ENCODE data around the gene RXRB.
"Not testable (repeated sequence)": the region's sequence is repeated elsewhere in the genome, so short reads cannot be mapped to it uniquely, and the experiment has no call there.

Gene RXRB

GRCh38 chr6:33164176-33164575 lies 36.3 kb downstream of the RXRB start:
- no peak for DNase-seq (ENCODE audit: low read depth in 1 of 2, low spot score in 1 of 2)

- DNase-seq (ENCODE audit: low read depth in 1 of 2, low spot score in 1 of 2) = no peak
These were observed 36.9 kb downstream of the RXRB start for GRCh38 chr6:33163540-33163939.

- DNase-seq (ENCODE audit: low read depth in 1 of 2, low spot score in 1 of 2) = peak; percentile 72 to 76
These were observed 38.8 kb downstream of the RXRB start for GRCh38 chr6:33161354-33162331.

- no peak for DNase-seq (ENCODE audit: low read depth in 1 of 2, low spot score in 1 of 2)
These were observed 39.6 kb downstream of the RXRB start for GRCh38 chr6:33160728-33161344.

GRCh38 chr6:33160096-33160495 lies 40.4 kb downstream of the RXRB start:
- DNase-seq (ENCODE audit: low read depth in 1 of 2, low spot score in 1 of 2) = no peak

GRCh38 chr6:33156964-33157363 lies 43.5 kb downstream of the RXRB start:
- DNase-seq (ENCODE audit: low read depth in 1 of 2, low spot score in 1 of 2) = no peak

- no peak for DNase-seq (ENCODE audit: low read depth in 1 of 2, low spot score in 1 of 2)
These were observed 43.9 kb downstream of the RXRB start for GRCh38 chr6:33156561-33156960.

GRCh38 chr6:33154349-33154748 lies 46.1 kb downstream of the RXRB start:
- DNase-seq (ENCODE audit: low read depth in 1 of 2, low spot score in 1 of 2) = no peak

- DNase-seq (ENCODE audit: low read depth in 1 of 2, low spot score in 1 of 2) = no peak
These were observed 49.4 kb downstream of the RXRB start for GRCh38 chr6:33151050-33151449.

GRCh38 chr6:33150560-33150959 lies 49.9 kb downstream of the RXRB start:
- DNase-seq (ENCODE audit: low read depth in 1 of 2, low spot score in 1 of 2) = not testable (repeated sequence)

GRCh38 chr6:33147807-33148666 lies 52.4 kb downstream of the RXRB start:
- DNase-seq (ENCODE audit: low read depth in 1 of 2, low spot score in 1 of 2) = no peak

GRCh38 chr6:33144373-33144772 lies 56.1 kb downstream of the RXRB start:
- no peak for DNase-seq (ENCODE audit: low read depth in 1 of 2, low spot score in 1 of 2)

Data from activated CD4-positive, alpha-beta T cell treated with anti-CD3 and anti-CD28 coated beads, Interleukin-2, amount 50 U/mL, for 24 hours (primary cell).